WTC11 (cell line): Measurements from ENCODE around the gene IZUMO1.

Source experiments
- ELF4 ChIP-seq: sonication (generic); formaldehyde crosslinking; IDR thresholded peaks from 2 replicates; pipeline ENCODE4 v1.8.1; 2022; ENCODE audit warnings: low read depth, mild to moderate bottlenecking, moderate library complexity, missing genetic modification reagents
- FOXJ3 ChIP-seq: sonication (generic); formaldehyde crosslinking; IDR thresholded peaks from 2 replicates; pipeline ENCODE4 v1.9.0; 2021; ENCODE audit warnings: missing genetic modification reagents, mild to moderate bottlenecking, borderline replicate concordance
- JUN ChIP-seq: sonication (generic); formaldehyde crosslinking; IDR thresholded peaks from 2 replicates; pipeline ENCODE4 v1.8.0; 2023; ENCODE audit warnings: mild to moderate bottlenecking, missing genetic modification reagents
- NR1H2 ChIP-seq: sonication (generic); formaldehyde crosslinking; IDR thresholded peaks from 2 replicates; pipeline ENCODE4 v1.9.0; 2021; ENCODE audit warnings: mild to moderate bottlenecking, moderate library complexity, missing genetic modification reagents
- TF ChIP-seq, protein P1 (sequence below): sonication (generic); formaldehyde crosslinking; conservative IDR thresholded peaks from 2 replicates; pipeline ENCODE4 v1.8.1; 2022; ENCODE audit warnings: mild to moderate bottlenecking, missing genetic modification reagents
- TF ChIP-seq, protein P2 (sequence below): fragments of 200-600 bp; IDR thresholded peaks from 2 replicates; pipeline ENCODE4 v1.8.0; 2022; ENCODE audit warnings: antibody characterized with exemption
- TF ChIP-seq, protein P3 (sequence below): sonication (generic); formaldehyde crosslinking; IDR thresholded peaks from 2 replicates; pipeline ENCODE4 v1.8.0; 2022; ENCODE audit warnings: mild to moderate bottlenecking, missing genetic modification reagents

DNA sequence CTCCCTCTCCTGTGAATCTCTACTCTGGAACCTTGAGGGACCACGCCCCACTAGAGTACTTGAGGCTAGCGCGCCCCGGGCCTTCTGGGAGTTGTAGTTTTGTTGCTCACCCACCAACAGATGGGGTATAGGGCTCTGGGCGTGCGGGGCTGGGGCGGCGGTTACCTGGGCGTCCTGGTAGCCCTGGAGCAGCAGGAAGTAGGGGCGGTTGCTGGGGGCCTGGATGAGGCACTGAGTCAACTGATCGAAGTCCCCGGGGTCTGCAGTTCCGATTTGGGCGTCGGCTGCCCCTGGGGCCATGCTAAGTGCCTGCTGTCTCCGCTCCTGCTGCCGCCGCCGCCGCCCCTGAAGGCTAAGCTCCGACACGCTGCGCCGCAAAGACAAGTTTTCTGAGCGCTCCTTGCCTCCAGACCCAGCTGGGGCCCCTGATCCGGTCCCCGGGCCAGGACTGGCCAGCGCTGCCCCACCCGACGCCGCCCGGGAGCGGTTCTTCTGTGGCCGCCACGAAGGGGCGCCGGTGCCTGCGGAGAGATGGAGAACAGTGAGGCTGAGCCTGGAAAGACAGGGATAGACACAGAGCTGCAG lies 11.6 kb downstream of the IZUMO1 start:
- TF ChIP-seq, protein P1, sequence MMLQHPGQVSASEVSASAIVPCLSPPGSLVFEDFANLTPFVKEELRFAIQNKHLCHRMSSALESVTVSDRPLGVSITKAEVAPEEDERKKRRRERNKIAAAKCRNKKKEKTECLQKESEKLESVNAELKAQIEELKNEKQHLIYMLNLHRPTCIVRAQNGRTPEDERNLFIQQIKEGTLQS (CRISPR knock-in tag) = no peak
- TF ChIP-seq, protein P2, sequence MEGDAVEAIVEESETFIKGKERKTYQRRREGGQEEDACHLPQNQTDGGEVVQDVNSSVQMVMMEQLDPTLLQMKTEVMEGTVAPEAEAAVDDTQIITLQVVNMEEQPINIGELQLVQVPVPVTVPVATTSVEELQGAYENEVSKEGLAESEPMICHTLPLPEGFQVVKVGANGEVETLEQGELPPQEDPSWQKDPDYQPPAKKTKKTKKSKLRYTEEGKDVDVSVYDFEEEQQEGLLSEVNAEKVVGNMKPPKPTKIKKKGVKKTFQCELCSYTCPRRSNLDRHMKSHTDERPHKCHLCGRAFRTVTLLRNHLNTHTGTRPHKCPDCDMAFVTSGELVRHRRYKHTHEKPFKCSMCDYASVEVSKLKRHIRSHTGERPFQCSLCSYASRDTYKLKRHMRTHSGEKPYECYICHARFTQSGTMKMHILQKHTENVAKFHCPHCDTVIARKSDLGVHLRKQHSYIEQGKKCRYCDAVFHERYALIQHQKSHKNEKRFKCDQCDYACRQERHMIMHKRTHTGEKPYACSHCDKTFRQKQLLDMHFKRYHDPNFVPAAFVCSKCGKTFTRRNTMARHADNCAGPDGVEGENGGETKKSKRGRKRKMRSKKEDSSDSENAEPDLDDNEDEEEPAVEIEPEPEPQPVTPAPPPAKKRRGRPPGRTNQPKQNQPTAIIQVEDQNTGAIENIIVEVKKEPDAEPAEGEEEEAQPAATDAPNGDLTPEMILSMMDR = no peak
- TF ChIP-seq FOXJ3 (CRISPR knock-in tag) (no peak), NR1H2 (CRISPR knock-in tag) (no peak), ELF4 (CRISPR knock-in tag) (no peak), JUN (no peak)
- TF ChIP-seq, protein P3, sequence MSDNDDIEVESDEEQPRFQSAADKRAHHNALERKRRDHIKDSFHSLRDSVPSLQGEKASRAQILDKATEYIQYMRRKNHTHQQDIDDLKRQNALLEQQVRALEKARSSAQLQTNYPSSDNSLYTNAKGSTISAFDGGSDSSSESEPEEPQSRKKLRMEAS (CRISPR knock-in tag) = no peak
